GM12873 (cell line): ENCODE data around the gene TOMM34.

Experiments
- CTCF ChIP-seq: IDR thresholded peaks from 2 replicates; pipeline ENCODE4 v1.5.1; 2012; ENCODE audit warnings: low read depth, mild to moderate bottlenecking, moderate library complexity, low read length, control low read depth; ENCODE audit not compliant: insufficient read depth; ENCODE audit errors: missing control alignments

TOMM34 gene

DNA sequence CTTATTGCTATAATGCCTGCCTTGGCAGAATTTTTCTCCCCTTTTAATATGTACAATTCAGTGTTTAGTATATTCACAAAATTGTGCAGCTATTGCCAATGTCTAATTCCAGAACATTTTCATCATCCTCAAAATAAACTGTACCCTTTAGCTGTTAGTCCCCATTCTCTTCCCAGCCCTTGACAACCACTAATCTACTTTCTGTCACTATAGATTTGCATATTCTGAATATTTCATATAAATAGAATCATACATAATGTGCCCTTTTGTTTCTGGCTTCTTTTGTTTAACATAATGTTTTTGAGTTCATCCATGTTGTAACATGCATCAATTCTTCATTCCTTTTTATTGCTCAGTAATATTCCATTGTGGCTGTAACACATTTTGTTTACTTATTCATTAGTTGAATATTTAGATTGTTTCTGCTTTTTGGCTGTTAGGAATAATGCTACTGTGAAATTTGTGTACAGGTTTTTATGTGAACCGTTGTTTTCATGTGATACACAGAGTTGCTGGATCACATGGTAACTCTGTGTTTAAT is 28.5 kb upstream of the TOMM34 start:
- no peak for TF ChIP-seq CTCF

DNA sequence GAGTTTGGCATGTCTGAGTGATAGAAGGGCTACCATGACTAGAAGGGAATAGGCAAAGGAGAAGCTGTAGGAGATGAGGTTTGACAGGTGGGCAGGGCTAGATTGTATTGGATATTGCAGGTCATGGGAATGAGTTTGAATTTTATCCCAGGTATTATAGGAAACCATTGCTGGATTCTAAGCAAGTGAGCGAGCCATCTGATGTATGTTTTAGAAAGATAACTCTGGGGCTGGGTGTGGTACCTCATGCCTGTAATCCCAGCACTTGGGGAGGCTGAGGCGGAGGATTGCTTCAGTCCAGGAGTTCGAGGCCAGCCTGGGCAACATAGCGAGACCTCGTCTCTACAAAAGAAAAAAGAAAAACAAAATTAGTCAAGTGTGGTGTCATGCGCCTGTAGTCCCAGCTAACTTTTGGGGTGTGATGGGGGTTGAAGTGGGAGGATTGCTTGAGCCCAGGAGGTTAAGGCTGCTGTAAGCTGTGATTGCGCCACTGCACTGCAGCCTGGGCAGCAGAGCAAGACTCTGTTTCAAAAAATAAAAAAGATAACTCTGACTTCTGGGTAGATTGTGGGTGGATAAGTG is 23.0 kb upstream of the TOMM34 start:
- no peak for TF ChIP-seq CTCF

DNA sequence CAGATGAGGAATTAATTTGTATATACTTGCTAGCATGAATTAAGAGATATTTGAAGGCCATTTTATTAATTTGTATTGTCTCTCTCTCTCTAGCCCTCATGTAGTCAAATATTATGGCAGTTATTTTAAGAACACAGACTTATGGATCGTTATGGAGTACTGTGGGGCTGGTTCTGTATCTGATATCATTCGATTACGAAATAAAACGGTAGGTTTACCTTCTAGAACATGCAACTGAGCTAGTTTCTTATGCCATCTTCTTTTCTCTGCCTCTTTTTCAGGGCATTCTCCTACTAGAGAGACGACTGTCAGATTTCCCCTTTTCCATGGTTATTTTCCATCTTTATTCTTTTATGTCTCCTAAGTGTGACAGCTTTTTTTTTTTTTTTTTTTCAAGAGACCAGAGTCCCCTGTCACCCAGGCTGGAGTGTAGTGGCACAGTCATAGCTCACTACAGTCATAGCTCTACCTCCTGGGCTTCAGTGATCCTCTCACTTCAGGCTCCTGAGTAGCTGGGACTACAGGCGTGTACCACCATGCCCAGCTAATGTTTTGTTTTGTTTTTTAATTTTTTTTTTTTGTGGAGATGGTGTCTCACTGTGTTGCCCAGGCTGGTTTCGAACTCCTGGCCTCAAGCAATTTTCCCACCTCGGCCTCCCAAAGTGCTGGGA is 21.7 kb upstream of the TOMM34 start:
- TF ChIP-seq CTCF: no peak

DNA sequence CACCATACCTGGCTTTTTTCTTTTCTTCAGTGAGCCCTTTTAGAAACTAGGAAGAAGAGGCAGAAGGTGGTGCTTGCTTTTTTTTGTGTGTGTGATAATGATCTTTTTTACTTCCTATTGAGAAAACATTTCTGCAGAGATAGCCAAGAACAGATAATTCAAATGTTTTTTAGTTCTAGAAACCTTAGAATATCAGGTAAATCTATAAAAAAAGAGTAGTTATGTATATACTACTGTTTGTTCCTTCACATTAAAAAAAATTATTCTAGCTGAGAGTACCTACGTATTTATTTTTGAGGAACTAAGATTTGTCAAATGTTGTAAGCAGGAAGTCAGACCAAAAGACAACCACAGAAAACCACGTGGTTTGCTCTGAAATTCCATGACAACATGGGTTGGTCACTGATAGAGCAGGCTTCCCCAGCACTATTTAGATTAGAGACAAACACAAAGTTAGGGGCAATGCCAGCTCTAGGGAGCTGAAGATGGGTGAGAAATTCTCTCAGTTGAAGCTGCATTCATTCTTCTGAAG is 19.0 kb upstream of the TOMM34 start:
- TF ChIP-seq CTCF: no peak

GRCh38 chr20:44976698-44977097 is 16.5 kb upstream of the TOMM34 start:
- no peak for TF ChIP-seq CTCF

DNA sequence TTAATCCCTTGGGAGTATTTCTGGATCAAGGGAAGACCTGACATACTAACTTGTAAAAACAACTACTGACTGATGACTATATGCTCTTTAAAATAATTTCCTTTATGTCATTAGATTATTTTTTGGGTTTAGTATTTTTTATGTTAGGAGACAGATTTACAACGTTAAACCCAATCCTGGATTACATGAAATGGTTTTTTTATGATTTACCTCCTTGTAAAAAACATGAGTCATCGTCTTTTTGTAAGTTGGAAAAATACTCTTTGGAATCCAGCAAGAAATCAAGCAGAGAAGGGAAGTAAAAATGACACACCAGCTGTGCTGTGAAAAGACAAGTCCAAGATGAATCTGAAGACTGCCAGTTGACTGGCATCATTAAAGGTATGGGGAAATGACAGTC is 12.9 kb upstream of the TOMM34 start:
- no peak for TF ChIP-seq CTCF

DNA sequence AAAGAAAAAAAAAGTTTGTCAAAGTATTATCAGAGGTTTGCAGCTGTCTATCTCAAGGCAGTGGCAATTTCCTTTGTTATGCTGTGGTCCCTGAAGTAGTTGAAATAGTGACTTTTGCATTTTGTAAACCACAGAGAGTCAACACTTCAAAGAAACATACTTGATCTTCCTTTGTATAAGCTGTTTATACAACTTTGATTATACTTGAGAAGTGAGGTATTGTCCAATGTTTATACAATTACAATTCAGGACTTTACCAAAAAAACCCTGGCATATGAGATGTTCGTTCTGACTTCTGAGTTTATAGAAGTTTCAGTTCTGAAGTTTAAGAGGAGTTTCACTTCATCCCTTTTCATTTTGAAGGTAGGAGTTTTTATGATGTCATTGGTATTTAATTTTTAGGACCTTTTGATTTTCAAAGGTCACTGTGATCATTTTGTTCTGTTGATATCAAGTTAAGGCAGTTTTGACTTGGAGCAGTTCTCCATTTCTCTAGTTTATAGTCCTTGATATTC is 10.1 kb upstream of the TOMM34 start:
- no peak for TF ChIP-seq CTCF
